K562 (cell line): ENCODE results near the gene OPCML. TPM values are rescaled to one million over a fixed set of nuclear protein-coding genes. Genes with fewer than 3 reads are reported as not detected.

Source experiments
- ATAC-seq: fragments of 200-7000 bp; cut with Tn5 transposase; 3 replicates; pipeline ENCODE4 v1.9.1; 2020; ENCODE audit warnings: moderate library complexity
- BruUV-seq: library from RNA; stranded (reverse); fragments of 400-500 nt; replicated peaks from 2 replicates; lab custom pipeline; 2021; lab: Mats Ljungman, UMichigan
- CTCF ChIA-PET: fragments of 300-600 bp; formaldehyde crosslinking; extraction: SDS; loops from one replicate; lab custom pipeline; 2021; ENCODE audit warnings: low intra/inter-chr PET ratio; lab: Yijun Ruan, JAX
- POLR2A ChIA-PET: fragments of 300-600, 350-650 bp; sonication (Branson Sonifier 250); formaldehyde crosslinking; extraction: SDS; loops from one replicate; lab custom pipeline; 2021; ENCODE audit warnings: antibody characterized with exemption, inconsistent platforms; lab: Yijun Ruan, JAX
- DNase-seq, 4 experiments: peaks; one replicate each; pipeline versions ENCODE4 v3.0.0 to v3.0.0-alpha.2; 2011 to 2018; ENCODE audit warnings: low spot score in 3 of 4, mixed read lengths in 3 of 4; ENCODE audit errors: extremely low read depth in 1 of 4
- FAIRE-seq: peaks from 2 replicates; lab custom pipeline; 2011; peaks lifted over from hg19 to GRCh38; lab: Jason Lieb, UNC
- H2AFZ ChIP-seq: 2 replicates; pipeline ENCODE4 v1.6.0; 2011; ENCODE audit warnings: low read depth, low read length, control low read depth, inconsistent platforms
- H3K27ac ChIP-seq: fragments of 200-600 bp; 3 replicates; pipeline ENCODE4 v1.8.0; 2011; ENCODE audit warnings: low read depth, mild to moderate bottlenecking, control low read depth, inconsistent platforms, low read length, moderate library complexity, mixed read lengths; ENCODE audit errors: extremely low read depth
- H3K27me3 ChIP-seq, 2 experiments: fragments of 300-600 bp in 1 of 2; 2 replicates in 1 of 2; 3 replicates in 1 of 2; pipeline versions ENCODE4 v1.6.0 to v1.8.0; 2011; ENCODE audit warnings: inconsistent platforms in 2 of 2, low read length in 2 of 2, mild to moderate bottlenecking in 1 of 2, mixed read lengths in 1 of 2, moderate library complexity in 1 of 2; ENCODE audit not compliant: control insufficient read depth in 2 of 2, insufficient read depth in 2 of 2
- H3K36me3 ChIP-seq: fragments of 300-600 bp; 3 replicates; pipeline ENCODE4 v1.8.0; 2011; ENCODE audit warnings: mild to moderate bottlenecking, low read length, inconsistent platforms; ENCODE audit not compliant: control insufficient read depth, insufficient read depth
- H3K4me1 ChIP-seq, 2 experiments: fragments of 200-600 bp in 1 of 2; replicated peaks in 1 of 2; 2 replicates in 1 of 2; 3 replicates in 1 of 2; pipeline versions ENCODE4 v1.5.1 to v1.8.0; 2011; ENCODE audit warnings: inconsistent platforms in 2 of 2, low read length in 2 of 2, mild to moderate bottlenecking in 1 of 2, mixed read lengths in 1 of 2, moderate library complexity in 1 of 2; ENCODE audit not compliant: control insufficient read depth in 2 of 2, insufficient read depth in 2 of 2
- H3K4me2 ChIP-seq: 2 replicates; pipeline ENCODE4 v1.6.1; 2011; ENCODE audit warnings: low read length, control low read depth, inconsistent platforms, mixed read lengths; ENCODE audit not compliant: insufficient read depth
- H3K4me3 ChIP-seq: fragments of 200-600 bp; sonication (generic), shearing (Covaris generic); 2 replicates; pipeline ENCODE4 v1.5.1; 2016; ENCODE audit warnings: control low read depth, inconsistent platforms
- H3K79me2 ChIP-seq: fragments of 200-600 bp; 3 replicates; pipeline ENCODE4 v1.8.0; 2011; ENCODE audit warnings: low read length, inconsistent platforms; ENCODE audit not compliant: control insufficient read depth, insufficient read depth
- H3K9ac ChIP-seq, 2 experiments: 2 replicates each; pipeline versions ENCODE4 v1.6.0 to v1.6.1; 2011; ENCODE audit warnings: low read depth in 2 of 2, low read length in 2 of 2, control low read depth in 1 of 2, inconsistent platforms in 1 of 2, mild to moderate bottlenecking in 1 of 2, mixed read lengths in 1 of 2; ENCODE audit not compliant: insufficient read depth in 1 of 2
- H3K9me1 ChIP-seq: one replicate; pipeline ENCODE4 v1.6.0; 2011; ENCODE audit warnings: inconsistent platforms, mild to moderate bottlenecking, low read length, moderate library complexity; ENCODE audit not compliant: control insufficient read depth, insufficient read depth
- H3K9me3 ChIP-seq: replicated peaks from 2 replicates; pipeline ENCODE4 v1.5.1; 2011; ENCODE audit warnings: low read depth, low read length, inconsistent platforms; ENCODE audit not compliant: control insufficient read depth, insufficient read depth
- H4K20me1 ChIP-seq: replicated peaks from 2 replicates; pipeline ENCODE4 v1.6.1; 2011; ENCODE audit warnings: low read length, inconsistent platforms, mixed read lengths; ENCODE audit not compliant: control insufficient read depth, insufficient read depth
- BCL6 ChIP-seq: fragments of 250-450 bp; sonication (Bioruptor Pico); IDR thresholded peaks from 2 replicates; pipeline ENCODE4 v1.4.0; 2020
- HMGN3 ChIP-seq: IDR thresholded peaks from 2 replicates; pipeline ENCODE4 v1.6.1; 2011; ENCODE audit warnings: borderline replicate concordance, low read depth, mild to moderate bottlenecking, mixed read lengths, low read length; ENCODE audit not compliant: insufficient read length; ENCODE audit errors: extremely low read depth
- MYBL2 ChIP-seq, 2 experiments: fragments of 450-650 bp in 1 of 2; sonication (generic) in 1 of 2; formaldehyde crosslinking in 1 of 2; IDR thresholded peaks; 2 replicates each; pipeline versions ENCODE4 v1.6.1 to v1.8.1; 2017 to 2022; ENCODE audit warnings: borderline replicate concordance in 1 of 2, inconsistent platforms in 1 of 2, low read depth in 1 of 2, mild to moderate bottlenecking in 1 of 2, missing genetic modification reagents in 1 of 2, moderate library complexity in 1 of 2
- SETDB1 ChIP-seq: IDR thresholded peaks from one replicate; pipeline ENCODE4 v1.6.1; 2012; ENCODE audit warnings: low read length, control low read depth, inconsistent platforms
- ZBTB12 ChIP-seq: fragments of 250-450 bp; sonication (Bioruptor Pico); IDR thresholded peaks from 2 replicates; pipeline ENCODE4 v1.4.0; 2020
- WGBS: fragments of 100-300 bp; shearing (Covaris generic); methylation state at CpG from one replicate; pipeline ENCODE4 v1.1.6; 2016; ENCODE audit warnings: low coverage, mixed read lengths; ENCODE audit not compliant: insufficient coverage; ENCODE audit errors: missing lambda C conversion rate; 5-methylcytosine and 5-hydroxymethylcytosine counted together
- in situ Hi-C: fragments of 300-500 bp; cut with MboI; formaldehyde crosslinking; loops from 4 replicates; pipeline ENCODE4 v1.15.0; 2018; ENCODE audit warnings: inconsistent platforms, mixed read lengths
- intact Hi-C: fragments of 100-400 bp; cut with micrococcal nuclease; formaldehyde crosslinking; loops from 2 replicates; pipeline ENCODE4 v1.14.2; 2022
- polyA plus RNA-seq, 8 experiments: library from polyadenylated mRNA; depleted of rRNA in 4 of 8; stranded (reverse) in 5 of 8; unstranded in 3 of 8; fragments of >200 nt; fragmentation: Nextera tagmentation in 2 of 8; fragmentation: Illumina TruSeq in 1 of 8; extraction: Ambion mirVana in 2 of 8; extraction: Trizol in 1 of 8; gene quantifications; 2 replicates each; pipeline versions ENCODE4 v1.2.1 to v1.2.3, GENCODE V29; 2011 to 2014; ENCODE audit warnings: inconsistent platforms in 1 of 8, missing spikeins in 1 of 8
- total RNA-seq, 7 experiments: library from RNA; depleted of rRNA in 6 of 7; stranded (reverse); fragments of >200 nt in 6 of 7; fragmentation: Illumina TruSeq in 2 of 7; extraction: Trizol in 2 of 7; gene quantifications; 2 replicates each; pipeline versions ENCODE4 v1.2.1 to v1.2.3, GENCODE V29; 2011 to 2021; ENCODE audit warnings: low replicate concordance in 1 of 7
- TF ChIP-seq, protein P1 (sequence below), 2 experiments: fragments of 450-650 bp; formaldehyde crosslinking in 1 of 2; IDR thresholded peaks; 2 replicates each; pipeline versions ENCODE4 v1.4.0 to v1.6.1; 2014 to 2020; ENCODE audit warnings: mild to moderate bottlenecking in 2 of 2, borderline replicate concordance in 1 of 2, low read depth in 1 of 2
- TF ChIP-seq, protein P2 (sequence below): fragments of 250-450 bp; sonication (Bioruptor Pico); IDR thresholded peaks from 2 replicates; pipeline ENCODE4 v1.8.0; 2021; ENCODE audit warnings: moderate library complexity, mild to moderate bottlenecking, inconsistent platforms

OPCML gene
- total and polyA plus RNA-seq, 9 of the 15 experiments (the other 6 are each of a cell fraction or from before 2014, with no cell fraction given), result not detected

- BruUV-seq, result no TSS peak
- no peaks in the 10 kb centered on the region for H3K27me3 ChIP-seq
- H3K9me3 ChIP-seq, result no peaks in the 10 kb centered on the region
- DNase-seq (no peak), ATAC-seq (no peak), FAIRE-seq (no peak)
- no peaks in the 10 kb centered on the region for H3K36me3 ChIP-seq
- CTCF ChIA-PET, result no interaction called here
- H3K27ac ChIP-seq, result no peak overlapping the region
- POLR2A ChIA-PET, result no interaction called here
- TF ChIP-seq ZBTB12 (CRISPR knock-in tag) (no peak), BCL6 (CRISPR knock-in tag) (no peak), MYBL2 (IDR thresholded peaks at IDR 0.05; ENCODE audit: low read depth) (no peak), MYBL2 (CRISPR knock-in tag; IDR thresholded peaks at IDR 0.05; ENCODE audit: borderline replicate concordance) (no peak), SETDB1 (no peak), HMGN3 (no peak)
- TF ChIP-seq, protein P1, sequence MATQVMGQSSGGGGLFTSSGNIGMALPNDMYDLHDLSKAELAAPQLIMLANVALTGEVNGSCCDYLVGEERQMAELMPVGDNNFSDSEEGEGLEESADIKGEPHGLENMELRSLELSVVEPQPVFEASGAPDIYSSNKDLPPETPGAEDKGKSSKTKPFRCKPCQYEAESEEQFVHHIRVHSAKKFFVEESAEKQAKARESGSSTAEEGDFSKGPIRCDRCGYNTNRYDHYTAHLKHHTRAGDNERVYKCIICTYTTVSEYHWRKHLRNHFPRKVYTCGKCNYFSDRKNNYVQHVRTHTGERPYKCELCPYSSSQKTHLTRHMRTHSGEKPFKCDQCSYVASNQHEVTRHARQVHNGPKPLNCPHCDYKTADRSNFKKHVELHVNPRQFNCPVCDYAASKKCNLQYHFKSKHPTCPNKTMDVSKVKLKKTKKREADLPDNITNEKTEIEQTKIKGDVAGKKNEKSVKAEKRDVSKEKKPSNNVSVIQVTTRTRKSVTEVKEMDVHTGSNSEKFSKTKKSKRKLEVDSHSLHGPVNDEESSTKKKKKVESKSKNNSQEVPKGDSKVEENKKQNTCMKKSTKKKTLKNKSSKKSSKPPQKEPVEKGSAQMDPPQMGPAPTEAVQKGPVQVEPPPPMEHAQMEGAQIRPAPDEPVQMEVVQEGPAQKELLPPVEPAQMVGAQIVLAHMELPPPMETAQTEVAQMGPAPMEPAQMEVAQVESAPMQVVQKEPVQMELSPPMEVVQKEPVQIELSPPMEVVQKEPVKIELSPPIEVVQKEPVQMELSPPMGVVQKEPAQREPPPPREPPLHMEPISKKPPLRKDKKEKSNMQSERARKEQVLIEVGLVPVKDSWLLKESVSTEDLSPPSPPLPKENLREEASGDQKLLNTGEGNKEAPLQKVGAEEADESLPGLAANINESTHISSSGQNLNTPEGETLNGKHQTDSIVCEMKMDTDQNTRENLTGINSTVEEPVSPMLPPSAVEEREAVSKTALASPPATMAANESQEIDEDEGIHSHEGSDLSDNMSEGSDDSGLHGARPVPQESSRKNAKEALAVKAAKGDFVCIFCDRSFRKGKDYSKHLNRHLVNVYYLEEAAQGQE (IDR thresholded peaks at IDR 0.05; ENCODE audit: borderline replicate concordance), result no peak
- TF ChIP-seq, protein P1 (CRISPR knock-in tag; IDR thresholded peaks at IDR 0.05; ENCODE audit: low read depth), result no peak
- TF ChIP-seq, protein P2, sequence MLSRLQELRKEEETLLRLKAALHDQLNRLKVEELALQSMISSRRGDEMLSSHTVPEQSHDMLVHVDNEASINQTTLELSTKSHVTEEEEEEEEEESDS (CRISPR knock-in tag), result no peak
- no peaks in the 10 kb centered on the region for H3K9me1 ChIP-seq
- H3K4me2 ChIP-seq, result no peak overlapping the region
- H4K20me1 ChIP-seq, result no peaks in the 10 kb centered on the region
- intact Hi-C loops (no loop called here), in situ Hi-C loops (no loop called here)
- no peak overlapping the region for H3K9ac ChIP-seq
- H2AFZ ChIP-seq, result no peak overlapping the region
- H3K4me3 ChIP-seq, result no peak overlapping the region
- H3K4me1 ChIP-seq, result no peaks in the 10 kb centered on the region
- no peaks in the 10 kb centered on the region for H3K79me2 ChIP-seq
- WGBS, result under 1% methylated on average over 7 of the region's 7 CpGs
Observed at GRCh38 chr11:132549001-132549400, 983.3 kb downstream of the OPCML start.
